Mucosa of descending colon (tissue), 3 donors: Measurements from ENCODE around the gene PEPD. TPM values are rescaled to one million over a fixed set of nuclear protein-coding genes. Genes with fewer than 3 reads are reported as not detected.

Experiments used
- ATAC-seq: fragments of 200-7000 bp; cut with Tn5 transposase; one replicate; pipeline ENCODE4 v1.9.1; 2020; ENCODE audit warnings: mild to moderate bottlenecking, moderate library complexity
- DNase-seq, 3 donors: peaks; one replicate each; pipeline ENCODE4 v3.0.0-alpha.2; 2020
- H3K36me3 ChIP-seq: fragments of 200-600 bp; one replicate; pipeline ENCODE4 v1.8.0; 2021; ENCODE audit warnings: low read depth, mild to moderate bottlenecking
- H3K4me1 ChIP-seq: fragments of 200-600 bp; one replicate; pipeline ENCODE4 v1.8.0; 2021; ENCODE audit warnings: low read depth, mild to moderate bottlenecking
- H3K4me3 ChIP-seq: fragments of 200-600 bp; one replicate; pipeline ENCODE4 v1.8.0; 2021; ENCODE audit warnings: mild to moderate bottlenecking
- H3K9me3 ChIP-seq: fragments of 200-600 bp; one replicate; pipeline ENCODE4 v1.8.0; 2021; ENCODE audit warnings: mild to moderate bottlenecking
- CTCF ChIP-seq: fragments of 200-600 bp; IDR thresholded peaks from one replicate; pipeline ENCODE4 v1.8.0; 2022; ENCODE audit warnings: antibody characterized with exemption, mild to moderate bottlenecking
- intact Hi-C, 2 donors: fragments of 100-400 bp; cut with DNase I in 1 of 2; cut with micrococcal nuclease in 1 of 2; formaldehyde crosslinking; loops; one replicate each; pipeline versions ENCODE4 v1.11.0 to v1.11.1; 2022; cut with DNase I, micrococcal nuclease
- total RNA-seq, 3 donors: library from RNA; stranded (reverse); fragmentation: NEBNext Ultra II Directional in 2 of 3; extraction: Animal tissue kit (Norgen Biotek cat#: 25700) in 2 of 3; gene quantifications; one replicate each; pipeline versions ENCODE4 v1.2.1 to v1.2.4, GENCODE V29; 2021 to 2023
- donor health status: DM: no; HTN: no; CAD: no; lungs with moderate emphysema.
- donor health status: DM: no; HTN: no; CAD: no.
- donor health status: DM: no; HTN: yes; CAD: no.

Gene PEPD
- total RNA-seq, 3 donors from 2014 or later: 40.4 to 91.5 (median 79.1) TPM

GRCh38 chr19:33416307-33417215 is 105.0 kb downstream of the PEPD start:
- peak; percentile 53 for TF ChIP-seq CTCF
- Histone ChIP-seq H3K4me1 (no peaks in the 10 kb centered on the region), H3K4me3 (no peak overlapping the region), H3K36me3 (no peaks in the 10 kb centered on the region), H3K9me3 (no peaks in the 10 kb centered on the region)
- DNase-seq (peak; percentile 54 to 83 (median 77)), ATAC-seq (peak; percentile 66)
- intact Hi-C loops: loop anchor here in 1 of 2 donors (5.0 kb wide), 1 partner anchor 356 kb away; no protein-coding TSS in a partner anchor

- intact Hi-C loops: loop anchor here in 1 of 2 donors (5.0 kb wide), 1 partner anchor 357 kb away; no protein-coding TSS in a partner anchor
- Histone ChIP-seq H3K9me3 (no peaks in the 10 kb centered on the region), H3K36me3 (no peaks in the 10 kb centered on the region), H3K4me3 (no peak overlapping the region), H3K4me1 (no peaks in the 10 kb centered on the region)
- no peak for ATAC-seq
- TF ChIP-seq CTCF: no peak
- peak in 1 of 3 donors; percentile 37 for DNase-seq
Measured at GRCh38 chr19:33414667-33415605, 106.7 kb downstream of the PEPD start.

- Histone ChIP-seq H3K9me3 (no peaks in the 10 kb centered on the region), H3K4me1 (no peaks in the 10 kb centered on the region), H3K4me3 (no peak overlapping the region), H3K36me3 (no peaks in the 10 kb centered on the region)
- TF ChIP-seq CTCF: no peak
- no peak for ATAC-seq
- DNase-seq: peak in 1 of 3 donors; percentile 34
- intact Hi-C loops: no loop called here
Measured at GRCh38 chr19:33413868-33414666, 107.5 kb downstream of the PEPD start.

- ATAC-seq: no peak
- no peaks in the 10 kb centered on the region for H3K4me1 ChIP-seq
- no peak overlapping the region for H3K4me3 ChIP-seq
- DNase-seq: peak in 1 of 3 donors; percentile 46
- no peaks in the 10 kb centered on the region for H3K9me3 ChIP-seq
- intact Hi-C loops: no loop called here
- TF ChIP-seq CTCF: no peak
- no peaks in the 10 kb centered on the region for H3K36me3 ChIP-seq
Measured at GRCh38 chr19:33413426-33413725, 108.2 kb downstream of the PEPD start.
